AG20443 (cell line): ENCODE measurements around the gene PCSK5.

ENCODE experiments used
- DNase-seq: peaks from one replicate; pipeline ENCODE4 v3.0.0; 2012; ENCODE audit warnings: low spot score, mixed read lengths

The PCSK5 gene

DNA sequence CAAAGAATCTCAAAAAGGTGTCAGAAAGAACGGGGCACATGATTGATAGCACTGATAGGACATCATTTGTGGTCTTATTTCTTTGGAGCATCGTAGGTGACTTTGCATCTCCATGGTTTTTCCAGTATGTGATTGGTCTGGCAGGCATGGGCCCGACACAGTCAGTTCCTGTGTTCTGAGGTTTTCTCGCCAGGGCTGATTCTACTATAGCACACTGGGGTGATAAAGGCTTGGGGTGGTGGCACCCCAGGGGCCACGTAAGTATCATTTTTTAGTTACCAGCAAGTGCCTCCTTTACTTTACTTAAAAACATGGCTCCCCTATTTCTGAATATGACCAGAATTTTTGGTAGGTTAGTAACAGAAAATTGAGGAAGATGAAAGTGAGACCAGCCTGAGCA is 301.0 kb downstream of the PCSK5 start:
- DNase-seq: no peak

DNA sequence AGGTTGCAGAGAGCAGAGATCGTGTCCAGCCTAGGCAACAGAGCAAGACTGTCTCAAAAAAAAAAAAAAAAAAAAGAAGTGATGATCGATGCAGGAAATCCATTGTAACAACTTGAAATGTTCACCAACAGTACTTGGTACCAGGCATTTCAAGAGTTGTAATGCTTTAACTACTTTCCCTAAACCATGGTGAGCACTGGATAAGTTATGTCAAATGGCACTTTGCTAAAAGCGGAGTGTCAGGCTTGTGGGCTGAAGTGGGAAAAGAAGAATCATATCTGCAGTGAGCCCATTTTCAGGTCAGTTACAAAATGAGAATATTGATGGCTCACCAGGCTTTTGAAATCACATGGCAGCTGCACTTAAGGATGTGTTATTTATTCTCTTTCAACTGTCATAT is 301.5 kb downstream of the PCSK5 start:
- no peak for DNase-seq

DNA sequence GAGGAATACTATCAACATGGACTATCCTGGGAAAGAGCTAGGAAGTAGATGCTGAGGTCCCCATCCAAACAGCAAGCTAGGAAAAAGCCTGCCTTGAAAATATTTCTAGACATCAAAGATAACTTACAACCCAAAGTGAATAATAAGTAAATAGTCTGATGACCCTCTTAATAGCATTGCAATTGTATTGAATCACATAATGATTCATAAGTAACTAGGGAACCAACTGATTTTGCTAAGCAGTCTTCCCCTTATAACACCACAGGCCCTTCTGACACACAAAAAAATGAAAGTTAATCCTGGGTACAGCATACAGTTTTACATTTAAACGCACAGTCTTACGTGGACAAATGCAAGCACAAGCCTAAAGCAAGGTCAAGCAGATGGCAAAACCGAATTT is 304.4 kb downstream of the PCSK5 start:
- DNase-seq: peak; percentile 44

DNA sequence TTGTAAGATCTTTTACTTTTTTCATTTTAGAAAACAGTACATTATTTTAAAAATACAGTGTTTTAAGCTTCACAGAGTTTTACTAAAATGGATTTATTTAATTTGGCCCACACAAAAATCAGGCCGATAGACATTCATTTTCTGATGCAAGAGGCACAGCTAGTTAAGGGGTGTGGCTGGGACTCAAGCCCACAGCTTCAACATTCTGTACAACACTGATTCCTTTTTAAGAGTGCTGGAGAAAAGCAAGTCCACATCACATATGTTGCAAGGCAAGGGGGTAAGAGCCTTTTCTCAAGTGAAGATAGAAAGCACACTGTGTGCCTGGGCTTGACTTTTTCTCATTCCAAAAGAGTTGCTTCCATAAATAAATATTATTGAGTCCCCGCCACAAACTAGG is 307.9 kb downstream of the PCSK5 start:
- DNase-seq: peak; percentile 55

GRCh38 chr9:76200315-76200714 is 309.8 kb downstream of the PCSK5 start:
- peak; percentile 32 for DNase-seq

DNA sequence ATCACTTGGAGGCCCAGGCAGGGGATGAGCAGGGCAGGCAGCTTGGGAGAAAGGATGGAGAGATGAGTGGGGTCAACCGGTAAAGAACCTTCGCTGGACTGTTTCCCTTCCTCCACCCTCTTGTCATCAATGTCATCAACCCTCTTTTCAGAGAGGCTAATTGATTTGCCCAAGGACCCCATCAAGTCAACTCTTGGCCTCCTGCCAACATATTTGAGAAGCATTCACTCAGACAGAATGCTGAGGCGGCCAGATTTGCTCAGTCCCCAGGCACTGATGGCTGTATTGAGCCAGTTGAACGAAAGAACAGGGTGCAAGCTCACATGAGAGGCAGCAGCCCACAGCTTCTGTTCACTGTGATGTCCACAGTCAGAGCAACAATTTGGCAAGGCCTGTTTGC is 310.3 kb downstream of the PCSK5 start:
- DNase-seq: no peak

GRCh38 chr9:76203373-76203772 is 312.9 kb downstream of the PCSK5 start:
- DNase-seq: no peak

- no peak for DNase-seq
These were observed 316.3 kb downstream of the PCSK5 start for GRCh38 chr9:76206821-76207220.

- DNase-seq: no peak
These were observed 323.3 kb downstream of the PCSK5 start for GRCh38 chr9:76213751-76214150.

- peak; percentile 81 for DNase-seq
These were observed 324.6 kb downstream of the PCSK5 start for GRCh38 chr9:76215066-76215465.

DNA sequence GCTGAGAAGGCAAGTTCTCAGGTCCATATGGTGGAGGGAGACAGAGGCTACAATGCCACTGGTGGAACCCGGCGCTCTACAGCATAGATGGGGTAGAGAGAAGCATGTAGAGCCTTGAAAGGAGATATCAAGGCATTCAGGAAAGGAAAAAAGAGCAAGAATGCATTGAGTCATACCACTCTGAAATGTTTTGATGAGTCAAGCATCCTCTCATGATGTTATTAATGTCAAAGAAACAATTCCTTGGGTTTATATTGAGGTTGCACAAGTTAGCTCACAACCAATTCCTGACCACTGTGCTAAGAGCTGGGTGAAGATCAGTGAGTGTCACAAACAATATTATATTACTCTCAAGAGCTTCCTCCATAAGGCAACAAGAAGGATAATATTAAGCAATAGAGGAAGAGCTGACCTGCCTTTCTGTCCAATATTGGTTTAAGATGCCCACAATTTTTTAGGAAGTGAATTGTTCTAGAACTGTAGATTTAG is 325.7 kb downstream of the PCSK5 start:
- peak; percentile 78 for DNase-seq

GRCh38 chr9:76218117-76218885 is 327.8 kb downstream of the PCSK5 start:
- DNase-seq: no peak

- no peak for DNase-seq
These were observed 328.5 kb downstream of the PCSK5 start for GRCh38 chr9:76218886-76219445.

- no peak for DNase-seq
These were observed 329.2 kb downstream of the PCSK5 start for GRCh38 chr9:76219560-76220151.

GRCh38 chr9:76221423-76221822 is 330.9 kb downstream of the PCSK5 start:
- DNase-seq: no peak

- DNase-seq: no peak
These were observed 333.4 kb downstream of the PCSK5 start for GRCh38 chr9:76223749-76224340.

DNA sequence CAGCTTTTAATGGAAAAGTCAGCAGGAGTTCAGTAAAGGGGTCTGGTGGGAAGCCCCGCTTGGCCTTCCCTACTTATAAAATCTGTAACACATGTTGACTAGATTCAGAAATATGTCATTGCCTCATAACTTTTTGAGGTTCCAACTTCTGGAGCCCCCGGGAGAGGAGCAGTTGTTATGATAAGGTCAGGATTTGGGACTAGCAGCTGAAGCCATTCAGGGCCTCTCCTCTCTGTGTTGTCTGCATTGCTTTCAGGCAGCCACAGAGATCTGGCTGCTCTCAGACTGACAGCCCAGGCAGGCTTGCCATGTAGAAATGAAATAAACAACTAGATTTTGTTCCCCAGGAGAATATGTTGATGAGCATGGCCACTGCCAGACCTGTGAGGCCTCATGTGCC is 336.7 kb downstream of the PCSK5 start:
- no peak for DNase-seq

DNA sequence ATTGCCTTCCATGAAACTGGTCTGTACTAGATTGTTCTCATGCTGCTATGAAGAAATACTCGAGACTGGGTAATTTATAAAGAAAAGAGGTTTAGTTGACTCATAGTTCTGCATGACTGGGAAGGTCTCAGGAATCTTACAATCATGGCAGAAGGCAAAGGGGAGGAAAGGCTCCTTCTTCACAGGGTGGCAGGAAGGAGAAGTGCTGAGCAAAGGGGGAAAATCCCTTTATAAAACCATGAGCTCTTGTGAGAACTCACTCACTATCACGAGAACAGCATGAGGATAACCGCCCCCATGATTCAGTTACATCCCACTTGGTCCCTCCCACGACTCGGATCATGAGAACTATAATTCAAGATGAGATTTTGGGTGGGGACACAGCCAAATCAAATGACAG is 340.5 kb downstream of the PCSK5 start:
- no peak for DNase-seq

- no peak for DNase-seq
These were observed 342.5 kb downstream of the PCSK5 start for GRCh38 chr9:76232861-76233489.

GRCh38 chr9:76240578-76240977 is 350.1 kb downstream of the PCSK5 start:
- DNase-seq: no peak

GRCh38 chr9:76245518-76245917 is 355.0 kb downstream of the PCSK5 start:
- DNase-seq: no peak

DNA sequence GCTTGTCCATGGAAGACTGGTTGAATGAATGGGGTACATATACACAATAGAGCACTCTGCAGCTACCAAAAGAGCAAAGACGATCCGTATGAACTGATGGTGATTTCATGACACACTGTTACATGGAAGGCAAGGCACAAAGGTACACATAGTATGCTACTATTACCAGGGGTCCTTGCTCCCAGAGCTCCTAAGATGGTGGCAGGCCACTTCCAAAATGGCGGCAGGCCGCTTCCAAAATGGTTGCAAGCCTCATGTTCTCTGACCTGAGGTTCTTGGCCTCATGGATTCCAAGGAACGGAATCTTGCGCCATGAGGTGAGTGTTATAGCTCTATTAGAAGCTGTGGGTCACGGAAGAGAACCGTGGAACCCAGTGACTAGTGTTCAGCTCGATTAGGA is 356.2 kb downstream of the PCSK5 start:
- no peak for DNase-seq

DNA sequence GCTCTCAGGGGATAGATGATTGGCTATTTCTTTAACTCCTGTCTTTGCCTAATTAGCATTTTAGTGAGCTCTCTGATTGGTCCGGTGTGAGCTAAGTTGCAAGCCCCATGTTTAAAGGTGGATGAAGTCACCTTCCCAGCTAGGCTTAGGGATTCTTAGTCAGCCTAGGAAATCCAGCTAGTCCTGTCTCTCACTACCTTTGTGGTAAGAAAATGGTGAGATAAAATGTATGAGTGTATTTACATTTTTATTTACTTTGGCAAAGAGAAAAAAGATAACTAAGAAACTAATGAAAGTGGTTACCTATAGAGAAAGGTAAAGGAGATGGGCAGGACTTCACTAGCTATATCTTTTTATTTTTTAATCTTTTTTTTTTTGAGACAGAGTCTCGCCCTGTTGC is 357.0 kb downstream of the PCSK5 start:
- DNase-seq: no peak
